ENCODE measurements around the gene TTBK1. TPM values are rescaled to one million over a fixed set of nuclear protein-coding genes. Genes with fewer than 3 reads are reported as not detected.

Gene TTBK1
- total RNA-seq, 1 donor from 2014 or later: 0.09 TPM

GRCh38 chr6:43231735-43232450, 11.4 kb upstream of the TTBK1 start:
- H3K4me1 ChIP-seq: peaks cover 15% of the 10 kb centered on the region
- no peak for ATAC-seq
- H3K36me3 ChIP-seq: no peaks in the 10 kb centered on the region
- no peak for TF ChIP-seq CTCF (IDR thresholded peaks at IDR 0.05)
- H3K27ac ChIP-seq: no peak overlapping the region
- H3K27me3 ChIP-seq (ENCODE audit: low read depth): no peaks in the 10 kb centered on the region
- intact Hi-C loops (cut with DNase I): no loop called here
- DNase-seq: no peak
- no peak overlapping the region for H3K4me3 ChIP-seq
- no peaks in the 10 kb centered on the region for H3K9me3 ChIP-seq

- H3K9me3 ChIP-seq: no peaks in the 10 kb centered on the region
- no peak overlapping the region for H3K4me3 ChIP-seq
- intact Hi-C loops (cut with DNase I): no loop called here
- no peak overlapping the region for H3K27ac ChIP-seq
- no peak for ATAC-seq
- H3K36me3 ChIP-seq: no peaks in the 10 kb centered on the region
- no peaks in the 10 kb centered on the region for H3K4me1 ChIP-seq
- DNase-seq: no peak
- H3K27me3 ChIP-seq (ENCODE audit: low read depth): peaks cover 10% of the 10 kb centered on the region
- no peak for TF ChIP-seq CTCF (IDR thresholded peaks at IDR 0.05)
Observed at GRCh38 chr6:43235841-43236240, 7.4 kb upstream of the TTBK1 start.

DNA sequence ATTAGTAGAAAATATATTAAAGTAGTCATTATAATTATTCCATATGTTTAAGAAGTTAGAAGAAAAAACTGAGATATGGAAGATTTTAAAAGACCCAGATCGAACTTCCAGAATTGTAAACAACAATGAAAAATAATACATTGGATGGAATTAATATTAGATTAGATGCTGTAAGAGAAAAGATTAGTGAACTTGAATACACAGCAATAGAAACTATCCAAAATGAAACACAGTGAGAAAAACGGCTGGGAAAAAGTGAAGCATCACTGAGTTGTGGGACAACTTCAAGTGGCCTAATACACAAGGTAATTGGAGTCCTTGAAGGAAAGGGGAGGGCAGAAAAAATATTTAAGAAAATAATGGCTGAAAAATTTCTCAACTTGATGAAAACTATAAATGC, 4.2 kb upstream of the TTBK1 start:
- H3K27ac ChIP-seq: no peak overlapping the region
- no peak for TF ChIP-seq CTCF (IDR thresholded peaks at IDR 0.05)

DNA sequence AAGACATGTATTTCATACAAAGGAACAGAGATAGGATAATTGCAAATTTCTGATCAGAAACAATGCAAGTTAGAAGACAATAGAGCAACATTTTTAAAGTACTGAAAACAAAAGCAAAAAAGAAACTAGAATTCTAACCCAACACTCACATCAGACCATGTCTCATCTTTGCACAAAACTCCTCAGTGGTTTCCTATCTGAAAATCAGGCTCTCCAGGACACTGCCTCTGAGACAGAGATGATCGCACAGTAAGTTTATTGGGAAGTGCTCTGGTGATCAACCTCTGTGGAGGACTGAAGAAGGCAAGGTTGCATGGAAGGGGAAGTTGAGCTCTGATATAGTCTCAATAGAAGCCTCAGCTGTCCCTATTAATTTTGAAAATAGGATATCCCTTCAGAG, 2.3 kb upstream of the TTBK1 start:
- Histone ChIP-seq H3K9me3 (no peaks in the 10 kb centered on the region), H3K27ac (no peak overlapping the region), H3K4me3 (no peak overlapping the region), H3K27me3 (ENCODE audit: low read depth) (peaks cover 47% of the 10 kb centered on the region), H3K36me3 (no peaks in the 10 kb centered on the region), H3K4me1 (no peaks in the 10 kb centered on the region)
- ATAC-seq (no peak), DNase-seq (no peak)
- intact Hi-C loops (cut with DNase I): no loop called here
- TF ChIP-seq CTCF (IDR thresholded peaks at IDR 0.05): no peak

More for the DNA sequence above, 4.2 kb upstream of the TTBK1 start:
- DNase-seq (no peak), ATAC-seq (no peak)
- H3K27me3 ChIP-seq (ENCODE audit: low read depth): peaks cover 38% of the 10 kb centered on the region
- no peak overlapping the region for H3K4me3 ChIP-seq
- H3K9me3 ChIP-seq: no peaks in the 10 kb centered on the region
- intact Hi-C loops (cut with DNase I): no loop called here
- H3K36me3 ChIP-seq: no peaks in the 10 kb centered on the region
- H3K4me1 ChIP-seq: no peaks in the 10 kb centered on the region

GRCh38 chr6:43241446-43241845, 1.8 kb upstream of the TTBK1 start:
- Histone ChIP-seq H3K36me3 (no peaks in the 10 kb centered on the region), H3K27ac (no peak overlapping the region), H3K9me3 (no peaks in the 10 kb centered on the region), H3K4me3 (no peak overlapping the region), H3K27me3 (ENCODE audit: low read depth) (peaks cover 47% of the 10 kb centered on the region), H3K4me1 (peaks cover under 1% of the 10 kb centered on the region)
- ATAC-seq: no peak
- DNase-seq: no peak
- intact Hi-C loops (cut with DNase I): no loop called here
- no peak for TF ChIP-seq CTCF (IDR thresholded peaks at IDR 0.05)
